Activated CD4-positive, alpha-beta T cell treated with anti-CD3 and anti-CD28 coated beads, Interleukin-2, amount 50 U/mL, for 48 hours (primary cell): Measurements from ENCODE around the gene PI3.
A peak's percentile ranks its signal among the peaks of the same experiment; 100 is the strongest.
"Not testable (repeated sequence)": the region's sequence is repeated elsewhere in the genome, so short reads cannot be mapped to it uniquely, and the experiment has no call there.

ENCODE experiments used
- DNase-seq, 2 experiments: peaks; one replicate each; pipeline ENCODE4 v3.0.0-alpha.2; 2020

Gene PI3, protein sequence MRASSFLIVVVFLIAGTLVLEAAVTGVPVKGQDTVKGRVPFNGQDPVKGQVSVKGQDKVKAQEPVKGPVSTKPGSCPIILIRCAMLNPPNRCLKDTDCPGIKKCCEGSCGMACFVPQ

DNA sequence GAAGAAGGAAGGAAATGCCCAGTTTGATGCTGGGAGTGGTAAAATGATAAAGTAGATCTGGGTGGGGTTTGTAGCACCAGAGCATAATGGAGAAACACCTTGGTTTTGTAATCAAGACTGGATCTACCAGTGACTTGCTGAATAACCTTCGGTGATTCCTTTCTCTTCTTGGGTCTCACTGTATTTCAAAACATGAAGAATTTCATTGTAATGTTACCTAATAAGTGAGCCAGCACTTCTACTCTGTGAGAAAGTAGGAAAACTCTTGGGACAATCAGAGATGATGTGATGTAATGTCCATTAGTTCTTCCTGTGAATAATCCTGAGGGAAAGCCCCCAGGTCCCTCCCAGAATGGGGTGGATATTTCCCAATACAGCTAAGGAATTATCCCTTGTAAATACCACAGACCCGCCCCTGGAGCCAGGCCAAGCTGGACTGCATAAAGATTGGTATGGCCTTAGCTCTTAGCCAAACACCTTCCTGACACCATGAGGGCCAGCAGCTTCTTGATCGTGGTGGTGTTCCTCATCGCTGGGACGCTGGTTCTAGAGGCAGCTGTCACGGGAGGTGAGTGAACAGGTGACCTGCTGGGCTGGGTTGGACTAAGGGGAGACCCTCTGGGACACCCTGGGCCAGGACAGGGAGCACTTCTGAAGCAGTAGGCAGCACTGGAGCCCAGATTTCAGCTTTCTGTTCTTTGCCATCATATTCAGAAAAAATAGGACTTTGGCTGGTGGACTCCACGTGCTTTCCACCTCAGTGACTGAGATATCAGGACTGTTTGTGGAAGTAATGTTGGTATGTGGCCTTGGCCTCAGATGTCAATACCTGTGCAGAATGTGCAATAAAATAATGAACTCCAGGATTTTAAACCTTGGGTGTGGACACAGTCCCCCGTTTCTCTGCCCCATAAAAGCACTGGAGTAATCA is at the start of gene PI3:
Gene PI3, plus strand, starts transcription at position 469 of the 931 bp plus-strand sequence. Its CDS starts 21 bp downstream, at position 490.
- DNase-seq: no peak

DNA sequence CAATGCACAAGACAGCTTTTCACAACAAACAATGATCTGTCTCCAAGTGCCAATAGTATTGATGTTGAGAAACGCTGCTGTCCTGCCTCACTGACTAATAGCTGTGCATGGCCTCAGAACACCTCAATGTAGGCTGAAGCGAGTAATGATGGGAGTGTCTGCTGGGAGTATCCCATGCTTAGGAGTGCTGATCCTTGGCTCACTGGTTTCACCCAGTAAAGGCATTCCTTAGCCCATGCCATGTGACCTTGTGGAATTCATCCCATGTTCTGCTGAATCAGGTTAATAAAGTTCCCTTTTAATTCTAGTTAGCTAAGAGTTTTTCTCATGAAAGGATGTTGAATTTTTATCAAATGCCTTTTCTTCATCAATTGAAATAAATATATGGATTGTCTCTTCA is 46.6 kb upstream of the PI3 start:
- DNase-seq: no peak

DNA sequence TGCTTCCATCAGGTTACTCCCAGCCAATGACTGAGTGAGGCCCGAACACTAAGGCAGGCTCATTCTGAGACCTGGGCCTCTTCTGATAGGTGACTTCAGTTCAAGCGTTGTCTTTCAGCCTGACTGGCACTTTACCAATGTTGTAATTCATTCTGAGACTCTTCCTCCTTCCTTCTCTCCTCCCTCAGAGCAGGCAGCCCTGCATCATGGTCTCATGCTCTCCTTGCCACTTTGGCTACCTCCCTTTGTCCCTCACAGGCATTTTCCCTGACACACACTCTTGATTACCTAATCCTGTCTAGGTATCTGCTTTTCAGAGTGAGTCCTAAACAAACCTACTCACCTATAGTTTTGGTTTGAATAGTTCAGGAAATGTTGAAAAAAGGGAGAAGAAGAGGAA is 37.8 kb upstream of the PI3 start:
- no peak for DNase-seq

DNA sequence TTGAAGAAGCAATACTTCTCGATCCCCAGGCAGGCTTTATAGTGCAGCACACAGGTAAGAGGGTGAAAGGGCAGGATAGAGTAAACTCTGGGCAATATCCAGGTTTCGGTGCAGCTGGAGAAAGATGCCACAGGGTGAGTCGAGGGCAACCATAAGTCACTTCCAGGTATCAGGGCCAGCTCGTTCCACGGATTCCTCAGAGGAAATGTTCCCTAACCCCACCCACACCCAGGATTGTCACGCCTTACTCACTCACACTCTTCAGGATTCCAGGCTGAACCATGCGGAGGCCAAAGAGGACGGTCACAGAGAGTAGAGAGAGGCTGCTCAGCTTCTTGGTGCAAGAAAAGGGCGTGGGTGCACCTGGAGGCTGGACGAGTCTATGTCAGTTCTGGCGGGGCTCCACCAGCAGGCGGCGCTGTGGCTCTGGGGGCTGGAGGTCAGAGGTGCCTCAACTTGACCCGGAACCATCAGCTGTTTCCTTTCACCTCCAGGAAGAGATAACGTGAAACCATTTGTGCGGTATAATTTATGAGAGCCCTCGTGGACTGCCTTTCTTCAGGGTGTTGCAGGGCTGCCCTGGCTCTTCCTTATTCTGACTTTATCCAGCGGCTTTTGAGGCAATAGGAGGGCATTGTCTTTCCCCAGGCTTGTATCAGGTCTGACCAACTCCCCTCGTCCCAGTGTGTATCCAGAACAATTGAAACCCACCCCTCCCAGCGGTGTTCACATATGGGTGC is 36.0 kb upstream of the PI3 start:
- peak; percentile 88 to 89 for DNase-seq

DNA sequence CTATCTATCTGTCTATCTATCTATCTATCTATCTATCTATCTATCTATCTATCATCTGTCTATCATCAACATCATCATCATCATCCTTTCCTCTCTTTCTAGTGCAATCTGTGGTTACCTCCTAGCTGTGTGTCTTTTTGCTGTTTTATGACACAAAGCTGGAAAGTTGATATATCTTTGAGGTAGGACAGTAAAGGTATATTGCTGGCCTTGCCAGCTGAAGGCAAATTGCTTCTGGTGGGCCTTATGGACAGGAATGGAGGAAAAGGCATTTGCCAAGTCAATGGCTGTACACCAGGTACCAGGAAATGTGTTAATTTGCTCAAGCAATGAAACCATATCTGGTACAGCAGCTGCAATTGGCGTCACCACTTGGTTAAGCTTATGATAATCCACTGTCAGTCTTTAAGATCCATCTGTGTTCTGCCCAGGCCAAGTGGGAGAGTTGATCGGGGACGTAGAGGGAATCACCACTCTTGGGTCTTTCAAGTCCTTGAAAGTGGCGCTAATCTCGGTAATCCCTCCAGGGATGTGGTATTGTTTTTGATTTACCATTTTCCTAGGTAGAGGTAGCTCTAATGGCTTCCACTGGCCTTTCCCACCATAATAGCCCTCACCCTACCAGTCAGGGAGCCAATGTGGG is 34.8 kb upstream of the PI3 start:
- not testable (repeated sequence) for DNase-seq

DNA sequence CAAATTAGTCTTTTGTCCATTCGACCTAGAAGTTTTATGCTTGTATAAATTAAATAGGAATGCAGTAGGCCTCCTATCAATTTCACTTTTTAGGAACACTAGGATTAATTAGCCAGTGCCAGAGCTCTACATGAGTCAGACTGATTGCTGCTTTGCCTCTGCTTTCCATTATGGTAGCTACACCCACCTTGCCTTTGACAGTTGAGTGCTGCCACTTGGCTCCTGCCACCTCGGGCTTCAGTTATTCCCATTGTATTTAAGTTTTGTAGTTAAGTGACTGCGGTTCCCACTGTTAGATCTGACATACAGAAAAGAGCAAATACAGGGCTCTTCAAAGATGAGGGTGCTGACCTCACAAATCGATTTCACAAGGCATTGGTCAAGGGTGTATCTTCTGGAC is 33.9 kb upstream of the PI3 start:
- no peak for DNase-seq

DNA sequence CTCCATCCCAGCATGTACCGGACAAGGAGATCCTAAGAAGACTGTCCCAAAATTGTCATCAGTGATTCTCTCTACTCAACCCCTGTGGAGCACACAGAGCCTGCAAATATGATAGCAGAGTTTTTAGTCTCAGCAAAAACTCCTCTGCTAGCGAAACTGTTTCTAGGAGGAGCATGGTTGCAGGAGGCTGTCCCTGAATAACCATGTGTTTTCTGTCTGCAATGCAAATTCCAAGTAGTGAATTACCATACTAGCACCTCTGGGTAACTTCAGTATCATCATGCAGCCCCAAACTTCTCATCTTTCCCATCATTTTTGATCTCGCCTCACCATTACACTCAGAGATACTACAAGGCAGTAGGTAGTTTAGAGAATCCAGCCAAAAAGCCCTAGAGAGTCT is 25.6 kb upstream of the PI3 start:
- DNase-seq: no peak

DNA sequence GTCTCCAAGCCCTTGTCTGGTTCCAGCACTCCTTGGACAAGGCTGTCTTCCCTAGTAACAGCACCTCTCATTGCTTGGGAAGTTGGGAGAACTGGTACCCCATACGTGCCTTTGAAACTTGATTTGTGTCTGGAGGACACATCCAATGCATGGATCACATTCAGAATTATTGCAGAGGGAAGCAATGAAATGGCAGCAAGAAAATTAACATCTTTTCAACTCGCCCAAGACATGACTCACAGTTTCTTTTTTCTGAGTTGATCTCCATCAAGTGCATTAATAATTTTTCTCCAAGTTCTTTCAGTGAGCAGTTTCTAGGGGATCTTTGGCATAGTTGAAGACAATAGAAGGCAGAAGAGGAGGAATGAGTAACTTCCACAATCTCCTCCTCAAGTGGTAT is 22.3 kb upstream of the PI3 start:
- DNase-seq: no peak

DNA sequence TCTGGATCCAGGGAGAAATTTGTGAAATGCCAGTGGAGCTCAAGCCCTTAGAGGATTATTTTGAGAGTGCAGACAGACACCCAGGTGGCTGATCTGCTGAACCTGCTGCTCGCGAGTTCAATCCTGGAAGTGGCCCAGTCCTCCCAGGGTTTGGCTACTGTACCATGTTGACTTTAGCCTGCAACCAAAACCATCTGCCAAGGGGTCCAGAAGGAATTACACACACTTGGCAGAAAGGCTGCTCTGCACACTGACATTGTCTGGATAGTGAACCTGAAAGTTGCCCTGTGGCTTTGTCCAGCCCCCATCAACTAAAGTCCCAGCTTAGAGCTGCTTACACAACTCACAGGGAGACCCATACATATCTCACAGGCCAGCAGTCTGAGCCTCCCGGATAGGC is 21.6 kb upstream of the PI3 start:
- DNase-seq: no peak

DNA sequence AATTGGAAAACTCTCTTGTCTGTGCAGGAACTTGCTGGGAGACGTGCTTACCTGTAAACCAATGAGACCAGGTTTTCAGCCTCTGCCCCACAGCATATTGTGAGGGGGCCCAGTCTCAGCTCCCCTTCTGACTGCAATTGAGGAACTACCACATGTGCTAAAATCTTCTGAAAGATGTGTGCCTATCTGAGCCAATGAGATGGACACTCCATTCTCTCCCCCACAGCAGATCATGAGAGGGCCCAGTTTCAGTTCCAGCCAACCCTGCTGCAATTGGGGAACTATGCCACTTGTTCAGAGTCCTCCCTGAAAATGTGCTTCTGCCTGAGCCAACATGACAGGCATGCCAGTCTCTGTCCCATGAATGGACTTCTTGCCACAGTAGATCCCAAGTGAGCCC is 20.9 kb upstream of the PI3 start:
- DNase-seq: no peak

DNA sequence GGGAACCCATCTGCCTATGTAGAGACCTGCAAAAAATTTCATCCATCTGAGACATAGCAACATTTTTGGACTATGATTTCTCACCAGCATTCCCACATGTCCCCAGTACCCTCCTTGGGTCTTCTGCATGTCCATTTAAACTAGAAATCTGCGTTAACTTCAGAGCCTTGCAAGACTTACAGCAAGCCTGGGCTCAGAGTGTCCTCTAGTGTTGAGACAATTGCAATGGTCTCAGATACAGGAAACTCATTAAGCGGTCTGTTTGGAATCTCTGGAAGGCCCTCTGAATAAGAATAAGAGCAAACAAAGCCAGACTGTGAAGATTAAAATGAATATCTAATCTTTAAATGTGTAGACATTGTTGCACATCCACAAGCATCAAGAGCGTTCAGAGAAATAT is 20.5 kb upstream of the PI3 start:
- DNase-seq: no peak

DNA sequence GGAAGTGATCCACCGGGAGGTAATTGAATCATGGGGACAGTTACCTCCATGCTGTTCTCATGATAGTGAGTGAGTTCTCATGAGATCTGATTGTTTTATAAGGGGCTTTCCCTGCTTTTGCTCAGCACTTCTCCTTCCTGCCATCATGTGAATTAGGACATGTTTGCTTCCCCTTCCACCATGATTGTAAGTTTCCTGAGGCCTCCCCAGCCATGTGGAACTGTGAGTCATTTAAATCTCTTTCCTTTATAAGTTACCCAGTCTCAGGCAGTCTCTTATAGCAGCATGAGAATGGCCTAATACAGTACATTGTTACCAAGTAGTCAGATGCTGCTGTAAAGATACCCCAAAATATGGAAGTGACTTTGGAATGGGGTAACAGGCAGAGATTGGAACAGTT is 19.9 kb upstream of the PI3 start:
- not testable (repeated sequence) for DNase-seq

DNA sequence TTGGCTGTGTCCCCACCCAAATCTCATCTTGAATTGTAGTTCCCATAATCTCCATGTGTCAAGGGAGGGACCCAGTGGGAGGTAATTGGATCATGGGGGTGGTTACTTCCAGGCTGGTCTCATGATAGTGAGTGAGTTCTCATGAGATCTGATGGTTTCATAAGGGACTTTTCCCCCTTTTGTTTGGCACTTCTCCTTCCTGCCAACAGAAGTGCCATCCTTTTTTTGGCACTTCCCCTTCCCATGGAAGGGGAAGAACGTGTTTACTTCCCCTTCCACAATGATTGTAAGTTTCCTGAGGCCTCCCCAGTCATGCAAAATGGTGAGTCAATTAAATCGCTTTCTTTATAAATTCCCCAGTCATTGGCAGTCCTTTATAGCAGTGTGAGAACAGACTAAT is 18.0 kb upstream of the PI3 start:
- DNase-seq: no peak

DNA sequence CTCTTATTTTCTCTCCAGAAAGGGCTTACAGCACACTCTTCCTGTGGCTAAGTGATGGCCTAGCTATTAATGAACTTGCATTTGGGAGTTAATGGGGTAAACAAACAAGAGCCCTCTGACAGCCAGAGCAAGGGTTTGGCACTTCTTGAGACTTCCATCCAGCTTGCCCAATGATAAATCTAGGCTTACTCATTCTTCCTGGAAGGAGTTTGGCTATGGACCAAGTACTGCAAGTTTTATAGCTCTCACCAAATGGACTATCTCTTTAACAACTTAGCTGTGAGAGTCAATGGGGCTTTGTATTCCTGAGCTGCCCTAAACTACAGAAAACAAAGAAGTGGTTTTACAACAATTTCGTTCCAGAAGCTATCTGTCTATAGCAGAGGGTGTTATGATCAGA is 16.7 kb upstream of the PI3 start:
- no peak for DNase-seq

DNA sequence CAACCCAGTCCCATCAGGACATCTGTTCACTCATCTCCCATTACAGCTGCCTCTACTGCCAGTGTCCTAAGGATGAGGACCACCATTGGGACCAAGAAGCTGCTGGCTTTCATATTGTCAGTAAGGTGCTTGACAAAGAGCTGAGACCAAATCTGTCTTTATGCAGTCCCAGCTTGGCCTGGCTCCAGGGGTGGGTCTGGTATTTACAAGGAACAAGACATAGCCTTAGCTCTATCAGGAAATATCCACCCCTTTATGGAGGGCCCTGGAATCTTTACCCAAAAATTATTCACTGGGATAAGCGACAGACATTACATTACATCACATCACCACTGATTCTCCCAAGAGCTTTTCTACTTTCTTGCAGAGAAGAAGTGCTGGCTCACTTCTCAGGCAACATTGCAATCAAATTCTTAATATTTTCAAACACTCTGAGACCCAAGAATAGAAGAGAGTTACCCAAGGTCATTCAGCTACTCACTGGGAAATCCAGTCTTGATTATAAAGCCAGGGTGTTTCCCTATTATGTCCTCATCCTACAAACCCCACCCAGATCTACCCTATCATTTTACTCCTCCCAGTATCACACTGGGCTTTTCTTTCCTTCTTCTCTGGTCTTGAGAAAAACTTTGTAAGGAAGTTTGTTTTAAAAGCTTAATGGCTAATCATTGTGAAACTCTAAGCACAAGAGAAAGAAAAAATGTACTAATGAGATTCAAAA is 11.5 kb upstream of the PI3 start:
- no peak for DNase-seq

DNA sequence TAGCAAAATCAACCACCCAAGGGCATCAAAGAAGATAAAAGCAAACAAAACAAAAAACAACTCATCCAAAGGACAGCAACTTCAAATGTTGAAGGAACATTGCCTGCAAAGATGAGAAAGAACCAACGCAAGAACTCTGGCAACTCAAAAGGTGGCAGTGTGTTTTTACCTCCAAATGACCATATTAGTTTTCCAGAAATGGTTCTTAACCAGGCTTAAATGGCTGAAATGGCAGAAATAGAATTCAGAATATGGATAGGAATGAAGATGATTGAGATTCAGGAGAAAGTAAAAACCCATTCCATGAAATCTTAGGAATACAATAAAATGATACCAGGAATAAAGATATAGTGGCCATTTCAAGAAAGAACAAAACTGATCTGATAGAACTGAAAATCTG is 9.8 kb upstream of the PI3 start:
- no peak for DNase-seq

DNA sequence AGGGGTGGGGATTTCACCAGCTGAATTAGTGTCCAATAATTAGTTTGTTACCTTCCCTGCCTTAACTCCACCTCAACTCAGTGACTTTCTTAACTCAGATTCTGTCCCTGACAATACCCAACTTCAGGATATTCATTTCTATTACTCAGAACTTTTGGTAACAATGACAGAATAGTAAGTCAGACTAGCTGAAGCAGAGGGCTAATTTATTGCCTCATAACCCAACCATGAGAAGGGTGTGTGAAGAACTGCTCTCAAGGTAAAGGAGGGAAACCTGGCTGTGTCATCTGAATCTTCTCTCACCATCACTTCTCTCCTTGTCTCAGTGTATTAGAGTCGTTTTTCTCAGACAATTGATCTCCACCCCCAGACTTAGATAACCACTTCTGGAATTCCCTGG is 1.2 kb upstream of the PI3 start:
- no peak for DNase-seq

DNA sequence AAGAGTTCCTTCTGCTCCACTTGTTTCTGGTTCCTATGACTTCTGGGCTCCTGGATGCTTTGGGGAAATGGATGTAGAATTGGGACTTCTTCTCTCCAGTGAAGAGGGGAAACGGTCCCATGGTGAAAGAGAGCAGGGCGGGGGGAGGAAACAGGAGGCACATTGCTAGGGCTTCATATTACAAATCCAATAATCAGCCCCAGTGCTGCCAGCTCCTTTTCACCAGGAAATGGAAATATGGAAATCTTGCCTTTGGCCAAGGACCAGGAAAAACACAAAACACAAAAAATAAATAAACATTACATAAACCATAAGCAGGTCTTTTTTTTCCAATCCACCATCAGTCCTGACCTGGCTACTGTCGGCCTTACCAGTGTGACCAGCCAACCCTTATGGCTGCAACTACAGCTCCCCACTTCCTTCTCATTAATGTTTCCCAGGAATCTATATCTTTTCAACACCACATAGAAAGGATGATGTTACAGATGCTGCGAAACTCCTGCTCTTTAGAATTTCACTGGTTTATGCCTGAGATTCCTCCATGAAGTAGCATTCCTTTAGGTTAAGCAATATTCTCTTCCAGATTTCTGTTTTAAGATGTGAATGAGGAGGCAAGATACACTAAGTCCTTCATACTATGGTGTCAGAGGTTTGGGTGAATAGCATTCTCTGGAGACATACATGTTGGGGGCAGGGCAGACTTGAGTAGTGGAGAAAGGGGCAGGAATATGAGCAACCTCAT is 2.0 kb downstream of the PI3 start:
- DNase-seq: no peak

DNA sequence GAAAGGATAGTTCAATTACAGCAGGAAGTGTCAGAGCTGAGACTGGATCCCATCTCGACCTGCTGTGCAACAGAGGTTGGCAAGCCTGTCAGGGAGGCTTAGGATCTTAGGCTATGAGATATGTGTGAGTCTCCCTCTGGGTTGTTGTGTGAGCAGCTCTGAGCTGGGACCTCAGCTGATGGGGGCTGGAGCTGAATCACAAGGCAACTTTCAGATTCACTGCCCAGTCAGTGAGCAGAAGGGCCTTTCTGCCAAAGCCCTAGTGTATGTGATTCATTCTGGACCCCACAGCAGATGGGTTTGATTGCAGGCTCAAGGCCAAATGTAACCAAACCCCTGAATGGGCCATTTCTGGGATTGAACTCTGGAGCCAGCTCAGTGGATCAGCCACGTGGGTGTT is 4.5 kb downstream of the PI3 start:
- DNase-seq: no peak

DNA sequence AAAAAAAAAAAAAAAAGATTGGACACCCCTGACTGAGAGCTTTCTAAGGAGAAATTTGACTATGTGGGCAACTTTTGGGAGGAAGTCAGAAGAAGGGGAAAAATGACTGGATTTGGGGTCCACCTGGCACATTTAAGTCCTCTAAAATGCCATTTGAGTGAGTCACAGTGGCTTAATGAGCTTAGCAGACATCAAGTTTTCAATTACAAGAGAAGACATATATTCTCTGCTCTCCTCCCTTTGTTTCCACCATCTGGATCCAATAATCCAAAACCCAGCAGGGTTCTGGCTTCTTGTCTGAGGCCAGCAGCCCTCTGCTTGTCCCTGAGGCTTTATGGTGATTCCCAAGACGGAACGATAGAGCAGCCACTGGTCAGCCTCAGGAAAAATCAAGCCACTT is 6.9 kb downstream of the PI3 start:
- no peak for DNase-seq

DNA sequence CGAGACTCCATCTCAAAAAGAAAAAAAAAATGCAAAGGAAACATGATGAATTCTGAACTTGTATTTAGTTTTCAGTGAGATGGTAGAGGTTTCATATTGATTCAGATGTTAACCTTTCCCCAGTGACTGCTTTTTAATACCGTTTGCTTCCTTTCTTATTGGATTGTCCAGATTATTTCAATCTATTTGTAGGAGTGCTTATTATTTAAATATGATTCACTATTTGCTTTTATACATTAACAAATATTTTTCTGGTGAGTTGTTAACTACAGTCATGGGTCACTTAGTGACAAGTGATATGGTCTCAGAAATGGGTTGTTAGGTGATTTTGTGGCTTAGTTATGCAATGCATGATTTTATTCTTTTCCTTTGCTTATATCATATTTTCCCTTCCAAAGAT is 8.4 kb downstream of the PI3 start:
- DNase-seq: no peak

DNA sequence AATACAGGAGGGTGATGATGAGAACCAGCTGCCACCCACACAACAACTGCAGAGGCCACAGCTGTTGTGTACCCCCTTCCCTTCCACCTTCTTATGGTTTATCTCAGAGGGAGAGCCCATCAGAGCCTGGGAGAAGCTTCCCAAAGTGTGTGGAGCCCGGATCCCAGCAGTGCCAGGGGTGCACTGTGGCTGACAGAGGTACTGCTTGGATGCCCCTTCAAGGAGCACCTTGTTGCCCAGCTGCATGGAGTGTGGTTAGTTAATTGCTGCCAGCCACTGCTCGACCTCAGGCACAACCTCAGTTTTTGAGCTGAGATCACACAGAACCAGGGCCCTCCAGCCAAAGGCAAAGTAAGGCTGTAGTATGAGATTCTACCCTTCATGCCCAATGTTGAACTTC is 13.0 kb downstream of the PI3 start:
- no peak for DNase-seq
